Measurements from ENCODE around the gene SH2B3.

DNA sequence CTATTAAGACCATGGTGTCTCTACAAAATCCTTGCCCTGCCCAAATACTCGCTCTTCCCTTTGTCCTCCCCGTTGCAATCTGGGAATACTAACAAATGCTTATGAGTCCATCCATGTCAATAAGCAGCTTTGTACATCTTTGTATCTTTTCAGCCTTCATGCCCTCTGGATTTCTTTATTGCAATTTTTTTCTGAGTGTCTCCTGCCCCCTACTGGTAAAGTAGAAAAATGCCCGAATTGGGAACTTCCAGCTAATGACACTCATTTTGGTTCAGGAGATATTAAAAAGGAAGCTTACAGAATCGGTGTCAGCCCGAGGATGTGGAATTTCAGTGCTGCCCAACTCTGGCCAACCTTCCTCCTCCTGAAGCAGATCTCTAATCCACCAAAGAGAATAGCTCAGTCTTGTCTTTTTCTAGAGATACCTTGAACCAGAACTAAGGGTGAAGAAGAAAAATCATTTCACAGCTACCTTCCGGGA lies 46.0 kb downstream of the SH2B3 start:
- no peak for TF ChIP-seq POLR2A (IDR thresholded peaks at IDR 0.05; ENCODE audit: low read depth, low read length)
- 0 out of 2 replicates have a peak, but pooled peaks have one; percentile 41 for TF ChIP-seq POLR2AphosphoS5 (IDR thresholded peaks at IDR 0.05; ENCODE audit: low read depth, low read length)
- no peak for TF ChIP-seq TAF1 (IDR thresholded peaks at IDR 0.05; ENCODE audit: low read depth, low read length)
- TF ChIP-seq PAX5 (IDR thresholded peaks at IDR 0.05; ENCODE audit: insufficient read depth, low read length, severe bottlenecking): no peak
- TF ChIP-seq SPI1 (IDR thresholded peaks at IDR 0.05; ENCODE audit: low read depth, low read length): no peak

All from GM12891 (cell line).